HG02763 (cell line): ENCODE results near the gene NECTIN2.
A peak's percentile ranks its signal among the peaks of the same experiment; 100 is the strongest.
"Not testable (repeated sequence)": the region's sequence is repeated elsewhere in the genome, so short reads cannot be mapped to it uniquely, and the experiment has no call there.

Experiments
- ATAC-seq: cut with Tn5 transposase; IDR thresholded peaks from one replicate; pipeline ENCODE4 v1.9.1; 2021; ENCODE audit warnings: mild to moderate bottlenecking, moderate library complexity; ENCODE audit not compliant: unreplicated experiment

The NECTIN2 gene

GRCh38 chr19:44904426-44904994 is 58.4 kb downstream of the NECTIN2 start:
- ATAC-seq: no peak

- ATAC-seq: no peak
Observed at GRCh38 chr19:44905437-44906160, 59.5 kb downstream of the NECTIN2 start, which contains the start of gene APOE. Gene APOE (plus strand): TSS chr19:44905796. CDS start chr19:44906625, 829 bp downstream.

GRCh38 chr19:44907613-44908012 is 61.5 kb downstream of the NECTIN2 start:
- no peak for ATAC-seq

- no peak for ATAC-seq
Observed at GRCh38 chr19:44908074-44908835, 62.2 kb downstream of the NECTIN2 start.

GRCh38 chr19:44908836-44909261 is 62.8 kb downstream of the NECTIN2 start:
- no peak for ATAC-seq

- ATAC-seq: no peak
Observed at GRCh38 chr19:44909775-44910174, 63.7 kb downstream of the NECTIN2 start.

- not testable (repeated sequence) for ATAC-seq
Observed at GRCh38 chr19:44911896-44912295, 65.8 kb downstream of the NECTIN2 start.

GRCh38 chr19:44912854-44913253 is 66.8 kb downstream of the NECTIN2 start:
- ATAC-seq: no peak

GRCh38 chr19:44913512-44914432 is 67.7 kb downstream of the NECTIN2 start:
- ATAC-seq: not testable (repeated sequence)

GRCh38 chr19:44914433-44915206 is 68.5 kb downstream of the NECTIN2 start, which contains the start of gene APOC1:
Gene APOC1 (plus strand): TSS chr19:44914608. CDS start chr19:44914892, 284 bp downstream.
- ATAC-seq: peak; percentile 80

GRCh38 chr19:44924243-44924725 is 78.2 kb downstream of the NECTIN2 start:
- no peak for ATAC-seq

GRCh38 chr19:44925114-44925891 is 79.2 kb downstream of the NECTIN2 start:
- ATAC-seq: no peak

GRCh38 chr19:44926245-44927077 is 80.4 kb downstream of the NECTIN2 start:
- ATAC-seq: not testable (repeated sequence)

GRCh38 chr19:44927746-44928145 is 81.6 kb downstream of the NECTIN2 start:
- ATAC-seq: no peak

GRCh38 chr19:44930088-44930487 is 84.0 kb downstream of the NECTIN2 start:
- no peak for ATAC-seq

GRCh38 chr19:44931541-44931940 is 85.4 kb downstream of the NECTIN2 start:
- no peak for ATAC-seq
